ENCODE results near the gene TRABD2B. TPM values are rescaled to one million over a fixed set of nuclear protein-coding genes. Genes with fewer than 3 reads are reported as not detected.

The TRABD2B gene
- total and polyA plus RNA-seq, 2 donors (not counting 3 experiments of a cell fraction or from before 2014, with no cell fraction given), result not detected

DNA sequence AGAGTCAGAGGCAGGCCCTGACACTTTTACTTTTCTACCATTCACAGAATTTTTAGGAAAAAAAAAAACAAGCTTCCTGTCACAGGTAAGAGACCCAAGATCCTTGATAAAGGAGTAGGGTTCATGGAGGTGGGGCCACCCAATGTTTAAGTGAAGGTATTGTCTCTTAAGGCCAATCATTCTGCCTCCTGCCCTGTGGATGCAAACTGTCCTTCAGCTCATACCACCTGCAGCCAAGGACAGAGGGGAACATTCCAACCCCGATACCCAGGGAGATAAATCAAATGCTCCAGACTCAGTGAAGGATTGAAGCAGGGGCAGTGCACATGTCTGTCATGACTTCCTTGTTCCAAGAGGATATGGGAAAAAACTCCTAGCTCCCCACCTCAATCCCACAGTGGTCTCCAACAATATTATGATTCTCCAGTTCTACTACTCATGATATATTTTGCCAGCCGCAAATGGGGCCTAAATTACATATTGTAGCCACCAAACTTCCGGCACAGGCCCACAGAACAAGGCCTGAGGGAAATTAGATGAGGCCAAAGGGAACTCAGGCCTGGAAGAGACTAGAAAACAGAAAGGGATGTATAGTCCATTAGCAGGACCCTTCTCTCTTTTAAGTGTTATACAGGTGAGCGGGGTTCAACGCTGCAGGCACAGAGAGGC, 59.5 kb downstream of the TRABD2B start:
- dilution Hi-C loops (cut with MboI; ENCODE audit: extremely low pct_ligation_motif_present, low sequenced_read_pairs) (no loop called here), intact Hi-C loops (cut with micrococcal nuclease) (no loop called here)
- Histone ChIP-seq H3K4me3 (replicated peaks in 1 of 3; ENCODE audit: insufficient read depth in 1 of 3, low read depth in 1 of 3, low read length in 3 of 3) (no peak overlapping the region), H3K27ac (ENCODE audit: insufficient read depth, low read depth, low read length) (no peak overlapping the region), H3K9me1 (replicated peaks; ENCODE audit: control insufficient read depth, extremely low read depth, insufficient read depth, low read length) (no peaks in the 10 kb centered on the region), H3K9me3 (replicated peaks; ENCODE audit: control insufficient read depth, insufficient read depth, low read length) (no peaks in the 10 kb centered on the region), H3K79me2 (ENCODE audit: control insufficient read depth, insufficient read depth, low read length) (no peaks in the 10 kb centered on the region), H2AFZ (ENCODE audit: low read depth, low read length) (no peak overlapping the region), H3K4me1 (ENCODE audit: control insufficient read depth, extremely low read depth, insufficient read depth, low read length) (no peaks in the 10 kb centered on the region), H4K20me1 (replicated peaks; ENCODE audit: control insufficient read depth, extremely low read depth, insufficient read depth, low read length) (no peaks in the 10 kb centered on the region), H3K36me3 (ENCODE audit: control insufficient read depth in 2 of 2, extremely low read depth in 1 of 2, insufficient read depth in 2 of 2, low read length in 2 of 2) (no peaks in the 10 kb centered on the region), H3K27me3 (ENCODE audit: control insufficient read depth in 2 of 2, insufficient read depth in 2 of 2, low read length in 2 of 2) (no peaks in the 10 kb centered on the region), H3K4me2 (ENCODE audit: insufficient read depth, low read length) (no peak overlapping the region), H3K9ac (replicated peaks; ENCODE audit: extremely low read depth, insufficient read depth, low read length) (no peak overlapping the region)
- DNase-seq (ENCODE audit: low read depth, low spot score) (no peak), FAIRE-seq (no peak)
- TF ChIP-seq, protein P1, sequence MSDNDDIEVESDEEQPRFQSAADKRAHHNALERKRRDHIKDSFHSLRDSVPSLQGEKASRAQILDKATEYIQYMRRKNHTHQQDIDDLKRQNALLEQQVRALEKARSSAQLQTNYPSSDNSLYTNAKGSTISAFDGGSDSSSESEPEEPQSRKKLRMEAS (IDR thresholded peaks at IDR 0.05; ENCODE audit: insufficient read depth, insufficient read length), result no peak
- no peak for TF ChIP-seq FOS (IDR thresholded peaks at IDR 0.05; ENCODE audit: borderline replicate concordance, insufficient read depth, low read length)
- TF ChIP-seq, protein P2, sequence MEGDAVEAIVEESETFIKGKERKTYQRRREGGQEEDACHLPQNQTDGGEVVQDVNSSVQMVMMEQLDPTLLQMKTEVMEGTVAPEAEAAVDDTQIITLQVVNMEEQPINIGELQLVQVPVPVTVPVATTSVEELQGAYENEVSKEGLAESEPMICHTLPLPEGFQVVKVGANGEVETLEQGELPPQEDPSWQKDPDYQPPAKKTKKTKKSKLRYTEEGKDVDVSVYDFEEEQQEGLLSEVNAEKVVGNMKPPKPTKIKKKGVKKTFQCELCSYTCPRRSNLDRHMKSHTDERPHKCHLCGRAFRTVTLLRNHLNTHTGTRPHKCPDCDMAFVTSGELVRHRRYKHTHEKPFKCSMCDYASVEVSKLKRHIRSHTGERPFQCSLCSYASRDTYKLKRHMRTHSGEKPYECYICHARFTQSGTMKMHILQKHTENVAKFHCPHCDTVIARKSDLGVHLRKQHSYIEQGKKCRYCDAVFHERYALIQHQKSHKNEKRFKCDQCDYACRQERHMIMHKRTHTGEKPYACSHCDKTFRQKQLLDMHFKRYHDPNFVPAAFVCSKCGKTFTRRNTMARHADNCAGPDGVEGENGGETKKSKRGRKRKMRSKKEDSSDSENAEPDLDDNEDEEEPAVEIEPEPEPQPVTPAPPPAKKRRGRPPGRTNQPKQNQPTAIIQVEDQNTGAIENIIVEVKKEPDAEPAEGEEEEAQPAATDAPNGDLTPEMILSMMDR (IDR thresholded peaks at IDR 0.05; ENCODE audit: extremely low read depth in 1 of 2, insufficient read depth in 1 of 2, low read depth in 1 of 2, low read length in 2 of 2), result no peak
- TF ChIP-seq POLR2AphosphoS5 (IDR thresholded peaks at IDR 0.05; ENCODE audit: insufficient read depth, low read depth, low read length), result no peak
- TF ChIP-seq GATA2 (IDR thresholded peaks at IDR 0.05; ENCODE audit: insufficient read depth, insufficient read length, low read depth, low read length), result no peak
- TF ChIP-seq EZH2 (IDR thresholded peaks at IDR 0.05; ENCODE audit: borderline replicate concordance, low read depth, low read length, severe bottlenecking), result no peak
- TF ChIP-seq MYC (IDR thresholded peaks at IDR 0.05; ENCODE audit: low read depth, low read length), result no peak
- ChIA-PET POLR2A (no interaction called here), CTCF (no interaction called here)
- BruUV-seq (replicated peaks), result no TSS peak
